ENCODE results near the gene CXXC5.
"Not testable (repeated sequence)": the region's sequence is repeated elsewhere in the genome, so short reads cannot be mapped to it uniquely, and the experiment has no call there.

Gene CXXC5

GRCh38 chr5:139619861-139620260 lies 28.3 kb upstream of the CXXC5 start:
- no peak for TF ChIP-seq CTCF (IDR thresholded peaks at IDR 0.05; ENCODE audit: low read length, missing control alignments)
- H3K4me3 ChIP-seq (replicated peaks; ENCODE audit: low read depth, low read length) = no peak overlapping the region
- DNase-seq (ENCODE audit: low read depth) = no peak

DNA sequence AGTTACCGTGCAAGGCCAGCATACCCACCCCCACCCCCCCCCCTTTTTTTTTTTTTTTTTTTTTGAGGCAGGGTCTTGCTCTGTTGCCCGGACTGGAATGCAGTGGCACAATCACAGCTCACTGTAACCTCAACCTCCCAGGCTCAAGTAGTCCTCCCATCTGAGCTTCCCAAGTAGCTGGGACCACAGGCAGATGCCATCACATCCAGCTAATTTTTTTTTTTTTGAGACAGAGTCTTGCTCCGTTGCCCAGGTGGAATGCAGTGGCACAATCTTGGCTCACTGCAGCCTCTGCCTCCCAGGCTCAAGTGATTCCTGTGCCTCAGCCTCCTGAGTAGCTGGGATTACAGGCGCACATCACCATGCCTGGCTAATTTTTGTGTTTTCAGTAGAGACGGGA lies 22.8 kb upstream of the CXXC5 start:
- not testable (repeated sequence) for DNase-seq (ENCODE audit: low read depth); H3K4me3 ChIP-seq (replicated peaks; ENCODE audit: low read depth, low read length)

DNA sequence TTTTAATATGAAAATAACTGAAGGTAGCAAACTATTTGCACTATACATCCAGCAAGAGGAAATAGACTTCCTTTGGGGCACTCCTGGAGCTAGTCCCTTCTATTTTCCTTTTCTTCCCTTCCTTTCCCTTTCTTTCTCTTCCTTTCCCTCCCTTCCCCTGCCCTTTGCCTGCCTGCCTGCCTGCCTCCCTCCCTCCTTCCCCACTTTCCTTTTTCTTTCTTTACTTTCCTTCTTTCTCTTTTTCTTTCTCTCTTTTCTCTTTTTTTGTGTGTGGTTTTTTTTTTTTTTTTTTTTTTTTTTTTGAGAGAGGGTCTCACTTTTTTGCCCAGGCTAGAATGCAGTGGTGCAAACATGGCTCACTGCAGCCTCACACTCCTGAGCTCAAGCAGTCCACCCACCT lies 17.3 kb upstream of the CXXC5 start:
- no peak for TF ChIP-seq CTCF (IDR thresholded peaks at IDR 0.05; ENCODE audit: low read length, missing control alignments)
- no peak for DNase-seq (ENCODE audit: low read depth)
- no peak overlapping the region for H3K4me3 ChIP-seq (replicated peaks; ENCODE audit: low read depth, low read length)

DNA sequence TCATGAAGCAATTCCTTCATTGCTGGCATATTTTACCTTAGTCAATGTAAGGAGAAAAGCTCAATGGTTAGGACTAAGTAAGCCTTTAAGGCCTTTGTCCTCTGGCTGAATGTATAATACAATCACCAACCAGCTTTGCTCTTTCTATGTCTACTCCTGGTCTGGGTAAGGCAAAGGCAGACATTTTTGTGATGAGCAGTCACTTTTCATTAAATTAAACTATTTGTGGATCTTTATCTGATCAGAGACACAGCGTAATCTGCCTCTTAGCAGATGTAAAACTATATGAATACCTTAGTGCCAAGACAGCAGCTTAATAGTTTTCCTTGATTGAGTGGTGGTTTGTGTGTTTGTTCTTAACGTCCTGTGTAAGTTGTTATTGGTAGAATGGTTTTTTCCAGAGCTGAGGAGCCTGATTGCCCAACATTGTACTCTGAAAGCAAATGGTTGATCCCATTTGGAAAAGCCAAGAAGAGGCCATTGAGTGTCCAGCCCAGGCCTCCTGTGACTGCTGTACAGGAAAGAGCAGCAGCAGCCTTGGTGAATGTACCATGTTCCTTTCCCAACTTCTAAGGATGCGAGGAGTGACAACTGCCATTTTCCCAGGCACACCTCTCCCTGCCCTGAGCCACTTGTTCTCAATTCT lies 16.5 kb upstream of the CXXC5 start:
- TF ChIP-seq CTCF (IDR thresholded peaks at IDR 0.05; ENCODE audit: low read length, missing control alignments) = no peak
- DNase-seq (ENCODE audit: low read depth) = no peak
- no peak overlapping the region for H3K4me3 ChIP-seq (replicated peaks; ENCODE audit: low read depth, low read length)

- no peak overlapping the region for H3K4me3 ChIP-seq (replicated peaks; ENCODE audit: low read depth, low read length)
- no peak for TF ChIP-seq CTCF (IDR thresholded peaks at IDR 0.05; ENCODE audit: low read length, missing control alignments)
- DNase-seq (ENCODE audit: low read depth) = peak; percentile 82
Measured at GRCh38 chr5:139633295-139634027, 14.7 kb upstream of the CXXC5 start.

GRCh38 chr5:139634028-139634325 lies 14.2 kb upstream of the CXXC5 start:
- no peak for TF ChIP-seq CTCF (IDR thresholded peaks at IDR 0.05; ENCODE audit: low read length, missing control alignments)
- DNase-seq (ENCODE audit: low read depth) = no peak
- no peak overlapping the region for H3K4me3 ChIP-seq (replicated peaks; ENCODE audit: low read depth, low read length)

DNA sequence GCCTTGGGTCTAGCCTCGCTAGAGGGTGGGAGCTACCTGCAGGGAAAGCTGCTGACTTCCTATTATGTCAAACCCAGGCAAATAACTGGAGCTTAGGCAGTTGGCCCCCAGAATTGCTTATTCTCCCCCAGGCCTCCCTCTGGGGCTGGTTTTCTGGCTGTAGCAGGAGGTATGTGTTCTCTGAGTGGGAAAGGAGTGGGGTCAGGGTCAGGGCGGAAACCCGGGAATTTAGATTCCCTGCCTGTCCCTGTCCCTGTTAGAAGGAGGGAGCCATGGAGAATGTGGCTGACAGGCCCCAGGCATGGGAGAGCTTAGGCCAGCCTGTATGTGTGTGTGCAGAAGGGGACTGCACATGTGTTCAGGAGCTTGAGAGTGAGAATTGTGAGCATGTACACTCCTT lies 13.6 kb upstream of the CXXC5 start:
- no peak overlapping the region for H3K4me3 ChIP-seq (replicated peaks; ENCODE audit: low read depth, low read length)
- no peak for DNase-seq (ENCODE audit: low read depth)
- TF ChIP-seq CTCF (IDR thresholded peaks at IDR 0.05; ENCODE audit: low read length, missing control alignments) = no peak

Data from fibroblast of pulmonary artery (primary cell).